OCI-LY7 (cell line): ENCODE measurements around the gene EIPR1. TPM values are rescaled to one million over a fixed set of nuclear protein-coding genes. Genes with fewer than 3 reads are reported as not detected.

Source experiments
- BruUV-seq: library from RNA; stranded (reverse); fragments of 400-500 nt; replicated peaks from 2 replicates; lab custom pipeline; 2021; lab: Mats Ljungman, UMichigan
- CTCF ChIA-PET: fragments of 300-600 bp; sonication (Branson Sonifier 250); formaldehyde crosslinking; loops from one replicate; lab custom pipeline; 2022; ENCODE audit warnings: antibody characterized with exemption; ENCODE audit not compliant: unreplicated experiment; lab: Charles Lee
- POLR2A ChIA-PET: fragments of 300-600 bp; sonication (Branson Sonifier 250); formaldehyde crosslinking; loops from one replicate; lab custom pipeline; 2022; ENCODE audit warnings: antibody characterized with exemption; lab: Charles Lee
- DNase-seq: peaks from one replicate; pipeline ENCODE4 v3.0.0-alpha.2; 2015; ENCODE audit warnings: low spot score
- H2AFZ ChIP-seq: fragments of 200-600 bp; sonication (generic), shearing (Covaris generic); 2 replicates; pipeline ENCODE4 v1.6.1; 2014; ENCODE audit warnings: mild to moderate bottlenecking, antibody characterized with exemption, low read length, moderate library complexity
- H3K27ac ChIP-seq: fragments of 200-600 bp; sonication (generic); 2 replicates; pipeline ENCODE4 v1.5.1; 2014; ENCODE audit warnings: mixed run types, low read depth, mild to moderate bottlenecking, moderate library complexity, low read length, inconsistent platforms; ENCODE audit not compliant: poor library complexity, severe bottlenecking
- H3K36me3 ChIP-seq: fragments of 200-600 bp; sonication (generic); 2 replicates; pipeline ENCODE4 v1.6.1; 2014; ENCODE audit warnings: mild to moderate bottlenecking, antibody characterized with exemption, low read length, moderate library complexity, mixed read lengths; ENCODE audit not compliant: insufficient read depth
- H3K4me1 ChIP-seq: fragments of 200-600 bp; sonication (generic); 2 replicates; pipeline ENCODE4 v1.5.1; 2014; ENCODE audit warnings: mild to moderate bottlenecking, low read length; ENCODE audit not compliant: insufficient read depth, poor library complexity, severe bottlenecking
- H3K4me2 ChIP-seq: fragments of 200-600 bp; sonication (generic); 2 replicates; pipeline ENCODE4 v1.6.1; 2014; ENCODE audit warnings: mild to moderate bottlenecking, low read length
- H3K4me3 ChIP-seq: fragments of 200-600 bp; sonication (generic); 2 replicates; pipeline ENCODE4 v1.5.1; 2014; ENCODE audit warnings: mild to moderate bottlenecking, low read depth, low read length; ENCODE audit not compliant: poor library complexity, severe bottlenecking
- H3K79me2 ChIP-seq: fragments of 200-600 bp; sonication (generic); 2 replicates; pipeline ENCODE4 v1.6.1; 2016; ENCODE audit warnings: low read depth, mild to moderate bottlenecking, low read length, moderate library complexity, mixed read lengths; ENCODE audit not compliant: insufficient read depth
- H3K9me2 ChIP-seq: fragments of 200-600 bp; sonication (generic); 2 replicates; pipeline ENCODE4 v1.6.1; 2016; ENCODE audit warnings: mild to moderate bottlenecking, low read length, mixed read lengths; ENCODE audit not compliant: insufficient read depth
- H3K9me3 ChIP-seq: fragments of 200-600 bp; sonication (generic); 2 replicates; pipeline ENCODE4 v1.6.1; 2014; ENCODE audit warnings: mild to moderate bottlenecking, mixed run types, low read length, mixed read lengths
- H4K20me1 ChIP-seq: fragments of 200-600 bp; sonication (generic); 2 replicates; pipeline ENCODE4 v1.6.1; 2014; ENCODE audit warnings: mild to moderate bottlenecking, antibody characterized with exemption, low read length, moderate library complexity, mixed read lengths; ENCODE audit not compliant: insufficient read depth
- CTCF ChIP-seq: fragments of 200-600 bp; sonication (generic); conservative IDR thresholded peaks from 2 replicates; pipeline ENCODE4 v1.5.1; 2014; ENCODE audit warnings: mild to moderate bottlenecking, antibody characterized with exemption, low read length, moderate library complexity, mixed read lengths
- EZH2phosphoT487 ChIP-seq: fragments of 200-600 bp; sonication (generic); IDR thresholded peaks from 2 replicates; pipeline ENCODE4 v1.6.1; 2018; ENCODE audit warnings: low read depth, borderline replicate concordance, mild to moderate bottlenecking, mixed run types, antibody characterized with exemption, low read length, moderate library complexity, mixed read lengths
- intact Hi-C: fragments of 100-400 bp; cut with micrococcal nuclease; formaldehyde crosslinking; loops from one replicate; pipeline ENCODE4 v1.10.0; 2022; ENCODE audit not compliant: unreplicated experiment
- total RNA-seq, 2 experiments: library from RNA; depleted of rRNA in 1 of 2; stranded (reverse); fragments of >200 nt in 1 of 2; shearing (Covaris generic) in 1 of 2; gene quantifications; 2 replicates each; pipeline ENCODE4 v1.2.3, GENCODE V29; 2014 to 2022

Gene EIPR1
- total RNA-seq, 2 experiments from 2014 or later, result 60.5 to 61.7 TPM

DNA sequence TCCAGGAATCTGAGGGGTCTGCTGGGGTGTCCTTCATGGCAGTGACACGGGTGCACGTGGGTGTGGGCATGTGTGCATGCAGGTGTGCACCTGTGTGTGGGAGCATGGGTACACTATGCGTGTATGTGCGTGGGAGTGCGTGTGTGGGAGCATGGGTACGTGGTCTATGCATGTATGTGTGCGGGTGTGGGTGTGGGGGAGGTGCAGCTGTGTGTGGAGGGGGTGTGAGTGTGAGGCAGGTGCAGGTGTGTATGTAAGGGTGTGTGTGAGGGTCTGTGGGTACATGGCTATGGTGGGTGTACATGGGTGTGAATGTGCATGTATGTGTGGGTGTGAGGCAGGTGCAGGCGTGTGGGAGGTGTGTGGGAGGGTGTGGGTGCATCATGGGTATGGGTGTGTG lies 36.3 kb downstream of the EIPR1 start:
- no peaks in the 10 kb centered on the region for H3K9me2 ChIP-seq
- H3K36me3 ChIP-seq, result peaks cover 19% of the 10 kb centered on the region
- intact Hi-C loops, result no loop called here
- ChIA-PET POLR2A (no interaction called here), CTCF (no interaction called here)
- no TSS peak for BruUV-seq
- H4K20me1 ChIP-seq, result no peaks in the 10 kb centered on the region
- no peak for DNase-seq
- no peak overlapping the region for H2AFZ ChIP-seq
- no peak overlapping the region for H3K27ac ChIP-seq
- no peaks in the 10 kb centered on the region for H3K9me3 ChIP-seq
- H3K4me2 ChIP-seq, result no peak overlapping the region
- no peaks in the 10 kb centered on the region for H3K79me2 ChIP-seq
- H3K4me1 ChIP-seq, result no peaks in the 10 kb centered on the region
- H3K4me3 ChIP-seq, result no peak overlapping the region
- TF ChIP-seq EZH2phosphoT487 (no peak), CTCF (no peak)

DNA sequence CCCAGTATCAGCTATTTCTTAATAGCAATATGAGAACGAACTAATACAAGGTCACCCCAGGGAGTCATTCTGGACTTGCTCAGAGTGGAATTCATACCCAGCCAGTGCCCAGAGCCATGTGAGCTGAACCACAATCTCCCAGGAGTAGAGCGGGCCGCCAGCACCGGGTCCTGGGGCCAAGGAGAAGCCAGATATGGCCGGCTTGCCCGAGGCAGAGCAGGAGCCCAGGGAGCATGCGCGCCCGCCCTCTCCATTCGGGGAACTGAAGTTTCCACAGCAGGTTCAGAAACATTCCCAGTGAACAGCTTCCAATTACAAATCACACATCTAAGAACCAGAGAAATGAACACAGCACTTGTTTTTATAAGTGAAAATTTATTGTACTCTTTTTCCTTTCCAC lies 37.5 kb downstream of the EIPR1 start:
- no peaks in the 10 kb centered on the region for H3K9me3 ChIP-seq
- no peak overlapping the region for H3K4me2 ChIP-seq
- no peaks in the 10 kb centered on the region for H3K9me2 ChIP-seq
- ChIA-PET POLR2A (no interaction called here), CTCF (no interaction called here)
- DNase-seq, result no peak
- peaks cover 28% of the 10 kb centered on the region for H3K36me3 ChIP-seq
- intact Hi-C loops, result no loop called here
- TF ChIP-seq EZH2phosphoT487 (no peak), CTCF (no peak)
- no TSS peak for BruUV-seq
- H2AFZ ChIP-seq, result no peak overlapping the region
- no peaks in the 10 kb centered on the region for H4K20me1 ChIP-seq
- no peak overlapping the region for H3K27ac ChIP-seq
- no peaks in the 10 kb centered on the region for H3K4me1 ChIP-seq
- H3K79me2 ChIP-seq, result no peaks in the 10 kb centered on the region
- no peak overlapping the region for H3K4me3 ChIP-seq

- Histone ChIP-seq H3K9me3 (no peaks in the 10 kb centered on the region), H3K36me3 (peaks cover 42% of the 10 kb centered on the region), H3K4me2 (no peak overlapping the region), H4K20me1 (no peaks in the 10 kb centered on the region), H2AFZ (no peak overlapping the region), H3K27ac (no peak overlapping the region), H3K79me2 (no peaks in the 10 kb centered on the region), H3K9me2 (no peaks in the 10 kb centered on the region), H3K4me3 (no peak overlapping the region), H3K4me1 (no peaks in the 10 kb centered on the region)
- no peak for TF ChIP-seq EZH2phosphoT487
- TF ChIP-seq CTCF, result no peak
- CTCF ChIA-PET, result no interaction called here
- POLR2A ChIA-PET, result no interaction called here
- DNase-seq, result no peak
- intact Hi-C loops, result no loop called here
- no TSS peak for BruUV-seq
Measured at GRCh38 chr2:3338340-3338739, 39.3 kb downstream of the EIPR1 start.
